ENCODE measurements around the gene MAP2K7. TPM values are rescaled to one million over a fixed set of nuclear protein-coding genes. Genes with fewer than 3 reads are reported as not detected.

The MAP2K7 gene
- total RNA-seq, 1 experiment from 2014 or later = 39.4 TPM

DNA sequence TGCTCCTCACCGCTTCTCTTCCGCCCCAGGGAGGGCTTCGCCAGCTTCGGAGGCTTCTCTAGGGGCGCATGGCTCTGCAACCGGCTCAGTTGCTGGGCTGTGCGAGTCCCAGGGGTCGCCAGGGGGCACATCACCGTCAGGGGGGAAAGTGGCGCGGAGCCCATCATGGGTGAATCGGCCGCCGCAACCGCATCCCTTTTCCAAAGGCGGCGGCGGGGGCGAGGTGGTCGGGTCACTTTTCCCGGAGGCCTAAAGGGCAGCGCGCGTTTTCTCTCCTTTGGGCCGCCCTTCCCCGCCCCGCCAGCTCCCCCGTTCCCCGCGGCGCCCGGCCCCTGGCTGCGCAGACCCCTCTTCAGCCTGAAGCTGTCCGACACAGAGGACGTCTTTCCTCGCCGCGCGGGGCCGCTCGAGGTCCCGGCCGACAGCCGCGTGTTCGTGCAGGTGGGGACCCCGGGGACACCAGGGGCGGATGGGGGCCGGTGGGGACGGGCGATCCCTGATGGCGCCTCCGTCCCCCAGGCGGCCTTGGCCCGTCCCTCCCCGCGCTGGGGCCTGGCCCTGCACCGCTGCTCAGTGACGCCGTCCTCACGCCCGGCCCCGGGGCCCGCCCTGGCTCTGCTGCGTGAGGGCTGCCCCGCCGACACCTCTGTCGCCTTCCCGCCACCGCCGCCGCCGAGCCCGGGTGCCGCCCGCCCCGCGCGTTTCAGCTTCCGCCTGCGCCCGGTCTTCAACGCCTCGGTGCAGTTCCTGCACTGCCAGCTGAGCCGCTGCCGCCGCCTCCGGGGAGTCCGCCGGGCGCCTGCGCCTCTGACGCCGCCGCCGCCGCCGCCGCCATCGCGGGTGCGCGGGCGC, 12.7 kb downstream of the MAP2K7 start (continued):
- TF ChIP-seq, protein P1, sequence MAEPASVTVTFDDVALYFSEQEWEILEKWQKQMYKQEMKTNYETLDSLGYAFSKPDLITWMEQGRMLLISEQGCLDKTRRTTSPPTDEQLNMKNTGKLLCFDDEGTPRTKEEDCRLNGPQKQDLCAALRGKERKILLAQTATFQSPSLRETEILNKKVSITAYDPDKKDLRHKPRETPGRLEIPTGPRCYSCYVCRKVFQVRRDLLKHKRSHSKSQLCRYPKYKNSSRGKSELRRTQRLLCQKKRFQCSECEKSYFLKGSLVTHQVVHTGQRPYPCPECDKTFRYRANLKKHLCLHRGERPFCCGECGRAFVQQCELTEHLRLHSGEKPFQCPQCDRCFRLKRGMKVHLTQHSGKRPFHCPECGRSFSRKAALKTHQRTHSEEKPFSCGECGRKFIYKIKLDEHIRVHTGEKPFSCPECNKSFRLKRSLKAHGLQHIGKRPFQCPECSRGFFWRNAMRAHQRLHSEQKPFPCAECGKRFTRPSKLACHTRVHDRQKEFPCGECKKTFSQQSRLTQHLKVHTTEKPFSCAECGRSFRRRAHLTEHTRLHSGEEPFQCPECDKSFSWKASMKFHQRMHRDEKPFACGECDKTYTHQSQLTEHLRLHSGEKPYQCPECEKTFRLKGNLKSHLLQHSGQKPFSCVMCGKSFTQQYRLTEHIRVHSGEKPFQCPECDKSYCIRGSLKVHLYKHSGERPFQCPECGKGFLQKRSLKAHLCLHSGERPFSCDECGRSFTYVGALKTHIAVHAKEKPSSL (CRISPR knock-in tag; conservative IDR thresholded peaks at IDR 0.05) = no peak
- TF ChIP-seq, protein P2, sequence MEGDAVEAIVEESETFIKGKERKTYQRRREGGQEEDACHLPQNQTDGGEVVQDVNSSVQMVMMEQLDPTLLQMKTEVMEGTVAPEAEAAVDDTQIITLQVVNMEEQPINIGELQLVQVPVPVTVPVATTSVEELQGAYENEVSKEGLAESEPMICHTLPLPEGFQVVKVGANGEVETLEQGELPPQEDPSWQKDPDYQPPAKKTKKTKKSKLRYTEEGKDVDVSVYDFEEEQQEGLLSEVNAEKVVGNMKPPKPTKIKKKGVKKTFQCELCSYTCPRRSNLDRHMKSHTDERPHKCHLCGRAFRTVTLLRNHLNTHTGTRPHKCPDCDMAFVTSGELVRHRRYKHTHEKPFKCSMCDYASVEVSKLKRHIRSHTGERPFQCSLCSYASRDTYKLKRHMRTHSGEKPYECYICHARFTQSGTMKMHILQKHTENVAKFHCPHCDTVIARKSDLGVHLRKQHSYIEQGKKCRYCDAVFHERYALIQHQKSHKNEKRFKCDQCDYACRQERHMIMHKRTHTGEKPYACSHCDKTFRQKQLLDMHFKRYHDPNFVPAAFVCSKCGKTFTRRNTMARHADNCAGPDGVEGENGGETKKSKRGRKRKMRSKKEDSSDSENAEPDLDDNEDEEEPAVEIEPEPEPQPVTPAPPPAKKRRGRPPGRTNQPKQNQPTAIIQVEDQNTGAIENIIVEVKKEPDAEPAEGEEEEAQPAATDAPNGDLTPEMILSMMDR (IDR thresholded peaks at IDR 0.05) = no peak
- no peak for TF ChIP-seq TP53 (CRISPR knock-in tag; IDR thresholded peaks at IDR 0.05)
- no peak for TF ChIP-seq ZNF396 (CRISPR knock-in tag; IDR thresholded peaks at IDR 0.05; ENCODE audit: borderline replicate concordance)
- TF ChIP-seq NFE2L1 (CRISPR knock-in tag; IDR thresholded peaks at IDR 0.05) = no peak
- TF ChIP-seq CREM (CRISPR knock-in tag; IDR thresholded peaks at IDR 0.05) = peak; percentile 71; the same call in 1 of the 2 replicates
- no peak for TF ChIP-seq SMAD3 (CRISPR knock-in tag; IDR thresholded peaks at IDR 0.05; ENCODE audit: borderline replicate concordance)
- TF ChIP-seq, protein P3, sequence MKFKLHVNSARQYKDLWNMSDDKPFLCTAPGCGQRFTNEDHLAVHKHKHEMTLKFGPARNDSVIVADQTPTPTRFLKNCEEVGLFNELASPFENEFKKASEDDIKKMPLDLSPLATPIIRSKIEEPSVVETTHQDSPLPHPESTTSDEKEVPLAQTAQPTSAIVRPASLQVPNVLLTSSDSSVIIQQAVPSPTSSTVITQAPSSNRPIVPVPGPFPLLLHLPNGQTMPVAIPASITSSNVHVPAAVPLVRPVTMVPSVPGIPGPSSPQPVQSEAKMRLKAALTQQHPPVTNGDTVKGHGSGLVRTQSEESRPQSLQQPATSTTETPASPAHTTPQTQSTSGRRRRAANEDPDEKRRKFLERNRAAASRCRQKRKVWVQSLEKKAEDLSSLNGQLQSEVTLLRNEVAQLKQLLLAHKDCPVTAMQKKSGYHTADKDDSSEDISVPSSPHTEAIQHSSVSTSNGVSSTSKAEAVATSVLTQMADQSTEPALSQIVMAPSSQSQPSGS (CRISPR knock-in tag; IDR thresholded peaks at IDR 0.05; ENCODE audit: borderline replicate concordance, low read depth) = no peak
- TF ChIP-seq, protein P4, sequence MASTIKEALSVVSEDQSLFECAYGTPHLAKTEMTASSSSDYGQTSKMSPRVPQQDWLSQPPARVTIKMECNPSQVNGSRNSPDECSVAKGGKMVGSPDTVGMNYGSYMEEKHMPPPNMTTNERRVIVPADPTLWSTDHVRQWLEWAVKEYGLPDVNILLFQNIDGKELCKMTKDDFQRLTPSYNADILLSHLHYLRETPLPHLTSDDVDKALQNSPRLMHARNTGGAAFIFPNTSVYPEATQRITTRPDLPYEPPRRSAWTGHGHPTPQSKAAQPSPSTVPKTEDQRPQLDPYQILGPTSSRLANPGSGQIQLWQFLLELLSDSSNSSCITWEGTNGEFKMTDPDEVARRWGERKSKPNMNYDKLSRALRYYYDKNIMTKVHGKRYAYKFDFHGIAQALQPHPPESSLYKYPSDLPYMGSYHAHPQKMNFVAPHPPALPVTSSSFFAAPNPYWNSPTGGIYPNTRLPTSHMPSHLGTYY (CRISPR knock-in tag; IDR thresholded peaks at IDR 0.05) = no peak
- TF ChIP-seq, protein P5, sequence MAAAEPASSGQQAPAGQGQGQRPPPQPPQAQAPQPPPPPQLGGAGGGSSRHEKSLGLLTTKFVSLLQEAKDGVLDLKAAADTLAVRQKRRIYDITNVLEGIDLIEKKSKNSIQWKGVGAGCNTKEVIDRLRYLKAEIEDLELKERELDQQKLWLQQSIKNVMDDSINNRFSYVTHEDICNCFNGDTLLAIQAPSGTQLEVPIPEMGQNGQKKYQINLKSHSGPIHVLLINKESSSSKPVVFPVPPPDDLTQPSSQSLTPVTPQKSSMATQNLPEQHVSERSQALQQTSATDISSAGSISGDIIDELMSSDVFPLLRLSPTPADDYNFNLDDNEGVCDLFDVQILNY (CRISPR knock-in tag; IDR thresholded peaks at IDR 0.05) = peak; percentile 54; the same call in 1 of the 2 replicates
- TF ChIP-seq SOX15 (CRISPR knock-in tag; IDR thresholded peaks at IDR 0.05) = no peak
- no peak for TF ChIP-seq CREB1 (CRISPR knock-in tag; IDR thresholded peaks at IDR 0.05)
- TF ChIP-seq SP1 (CRISPR knock-in tag; conservative IDR thresholded peaks at IDR 0.05) = no peak
- 0 out of 2 replicates have a peak, but pooled peaks have one; percentile 46 for TF ChIP-seq RELA (CRISPR knock-in tag; IDR thresholded peaks at IDR 0.05; ENCODE audit: borderline replicate concordance)
- no peak for TF ChIP-seq SMAD4 (CRISPR knock-in tag; IDR thresholded peaks at IDR 0.05)
- no peak for TF ChIP-seq ATF1 (CRISPR knock-in tag; IDR thresholded peaks at IDR 0.05)
- TF ChIP-seq NFATC4 (CRISPR knock-in tag; IDR thresholded peaks at IDR 0.05) = no peak
- TF ChIP-seq, protein P6, sequence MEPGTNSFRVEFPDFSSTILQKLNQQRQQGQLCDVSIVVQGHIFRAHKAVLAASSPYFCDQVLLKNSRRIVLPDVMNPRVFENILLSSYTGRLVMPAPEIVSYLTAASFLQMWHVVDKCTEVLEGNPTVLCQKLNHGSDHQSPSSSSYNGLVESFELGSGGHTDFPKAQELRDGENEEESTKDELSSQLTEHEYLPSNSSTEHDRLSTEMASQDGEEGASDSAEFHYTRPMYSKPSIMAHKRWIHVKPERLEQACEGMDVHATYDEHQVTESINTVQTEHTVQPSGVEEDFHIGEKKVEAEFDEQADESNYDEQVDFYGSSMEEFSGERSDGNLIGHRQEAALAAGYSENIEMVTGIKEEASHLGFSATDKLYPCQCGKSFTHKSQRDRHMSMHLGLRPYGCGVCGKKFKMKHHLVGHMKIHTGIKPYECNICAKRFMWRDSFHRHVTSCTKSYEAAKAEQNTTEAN (CRISPR knock-in tag; IDR thresholded peaks at IDR 0.05) = 0 out of 2 replicates have a peak, but pooled peaks have one; percentile 24
- TF ChIP-seq, protein P7, sequence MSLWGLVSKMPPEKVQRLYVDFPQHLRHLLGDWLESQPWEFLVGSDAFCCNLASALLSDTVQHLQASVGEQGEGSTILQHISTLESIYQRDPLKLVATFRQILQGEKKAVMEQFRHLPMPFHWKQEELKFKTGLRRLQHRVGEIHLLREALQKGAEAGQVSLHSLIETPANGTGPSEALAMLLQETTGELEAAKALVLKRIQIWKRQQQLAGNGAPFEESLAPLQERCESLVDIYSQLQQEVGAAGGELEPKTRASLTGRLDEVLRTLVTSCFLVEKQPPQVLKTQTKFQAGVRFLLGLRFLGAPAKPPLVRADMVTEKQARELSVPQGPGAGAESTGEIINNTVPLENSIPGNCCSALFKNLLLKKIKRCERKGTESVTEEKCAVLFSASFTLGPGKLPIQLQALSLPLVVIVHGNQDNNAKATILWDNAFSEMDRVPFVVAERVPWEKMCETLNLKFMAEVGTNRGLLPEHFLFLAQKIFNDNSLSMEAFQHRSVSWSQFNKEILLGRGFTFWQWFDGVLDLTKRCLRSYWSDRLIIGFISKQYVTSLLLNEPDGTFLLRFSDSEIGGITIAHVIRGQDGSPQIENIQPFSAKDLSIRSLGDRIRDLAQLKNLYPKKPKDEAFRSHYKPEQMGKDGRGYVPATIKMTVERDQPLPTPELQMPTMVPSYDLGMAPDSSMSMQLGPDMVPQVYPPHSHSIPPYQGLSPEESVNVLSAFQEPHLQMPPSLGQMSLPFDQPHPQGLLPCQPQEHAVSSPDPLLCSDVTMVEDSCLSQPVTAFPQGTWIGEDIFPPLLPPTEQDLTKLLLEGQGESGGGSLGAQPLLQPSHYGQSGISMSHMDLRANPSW (CRISPR knock-in tag; conservative IDR thresholded peaks at IDR 0.05; ENCODE audit: low read depth) = no peak
- no peak for TF ChIP-seq ZNF671 (CRISPR knock-in tag; IDR thresholded peaks at IDR 0.05)
- no peak; the same call in 1 of the 2 replicates for TF ChIP-seq ZNF423 (CRISPR knock-in tag; IDR thresholded peaks at IDR 0.05)
- TF ChIP-seq, protein P8, sequence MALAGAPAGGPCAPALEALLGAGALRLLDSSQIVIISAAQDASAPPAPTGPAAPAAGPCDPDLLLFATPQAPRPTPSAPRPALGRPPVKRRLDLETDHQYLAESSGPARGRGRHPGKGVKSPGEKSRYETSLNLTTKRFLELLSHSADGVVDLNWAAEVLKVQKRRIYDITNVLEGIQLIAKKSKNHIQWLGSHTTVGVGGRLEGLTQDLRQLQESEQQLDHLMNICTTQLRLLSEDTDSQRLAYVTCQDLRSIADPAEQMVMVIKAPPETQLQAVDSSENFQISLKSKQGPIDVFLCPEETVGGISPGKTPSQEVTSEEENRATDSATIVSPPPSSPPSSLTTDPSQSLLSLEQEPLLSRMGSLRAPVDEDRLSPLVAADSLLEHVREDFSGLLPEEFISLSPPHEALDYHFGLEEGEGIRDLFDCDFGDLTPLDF (CRISPR knock-in tag; IDR thresholded peaks at IDR 0.05) = no peak
- TF ChIP-seq, protein P9, sequence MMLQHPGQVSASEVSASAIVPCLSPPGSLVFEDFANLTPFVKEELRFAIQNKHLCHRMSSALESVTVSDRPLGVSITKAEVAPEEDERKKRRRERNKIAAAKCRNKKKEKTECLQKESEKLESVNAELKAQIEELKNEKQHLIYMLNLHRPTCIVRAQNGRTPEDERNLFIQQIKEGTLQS (CRISPR knock-in tag; conservative IDR thresholded peaks at IDR 0.05) = no peak
- TF ChIP-seq PREB (CRISPR knock-in tag; IDR thresholded peaks at IDR 0.05; ENCODE audit: borderline replicate concordance) = no peak
